HFF-Myc (cell line): ENCODE measurements around the gene RASD1.

Experiments
- DNase-seq: peaks from one replicate; pipeline ENCODE4 v3.0.0-alpha.2; 2011; ENCODE audit warnings: low read depth; ENCODE audit errors: extremely low read depth
- H3K4me3 ChIP-seq: replicated peaks from 2 replicates; pipeline ENCODE4 v1.5.1; 2011; ENCODE audit warnings: low read depth, mild to moderate bottlenecking, control low read depth, low read length
- TF ChIP-seq, protein P1 (sequence below): IDR thresholded peaks from 2 replicates; pipeline ENCODE4 v1.5.1; 2012; ENCODE audit warnings: mild to moderate bottlenecking, low read depth, low read length, control low read depth; ENCODE audit errors: missing control alignments

Gene RASD1

DNA sequence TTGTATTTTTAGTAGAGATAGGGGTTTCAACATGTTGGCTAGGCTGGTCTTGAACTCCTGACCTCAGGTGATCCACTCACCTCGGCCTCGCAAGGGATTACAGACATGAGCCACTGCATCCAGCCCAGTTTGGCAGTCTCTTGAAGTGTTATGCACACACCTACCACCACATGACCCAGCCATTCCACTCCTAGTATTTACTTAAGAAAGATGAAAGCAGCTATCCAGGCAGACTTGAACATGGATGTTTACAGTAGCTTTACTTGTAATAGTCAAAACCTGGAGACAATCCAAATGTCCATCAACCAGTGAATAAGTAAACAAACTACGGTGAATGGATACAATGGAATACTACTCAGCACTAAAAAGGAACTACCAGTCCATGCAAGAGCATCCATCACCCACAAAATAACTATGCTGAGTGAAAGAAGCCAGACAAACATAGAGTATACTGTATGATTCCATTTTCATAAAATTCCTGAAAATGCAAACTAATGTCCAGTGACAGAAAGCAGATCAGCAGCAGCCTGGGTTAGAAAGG, 37.8 kb upstream of the RASD1 start:
- H3K4me3 ChIP-seq, result no peak overlapping the region
- no peak for DNase-seq
- TF ChIP-seq, protein P1, sequence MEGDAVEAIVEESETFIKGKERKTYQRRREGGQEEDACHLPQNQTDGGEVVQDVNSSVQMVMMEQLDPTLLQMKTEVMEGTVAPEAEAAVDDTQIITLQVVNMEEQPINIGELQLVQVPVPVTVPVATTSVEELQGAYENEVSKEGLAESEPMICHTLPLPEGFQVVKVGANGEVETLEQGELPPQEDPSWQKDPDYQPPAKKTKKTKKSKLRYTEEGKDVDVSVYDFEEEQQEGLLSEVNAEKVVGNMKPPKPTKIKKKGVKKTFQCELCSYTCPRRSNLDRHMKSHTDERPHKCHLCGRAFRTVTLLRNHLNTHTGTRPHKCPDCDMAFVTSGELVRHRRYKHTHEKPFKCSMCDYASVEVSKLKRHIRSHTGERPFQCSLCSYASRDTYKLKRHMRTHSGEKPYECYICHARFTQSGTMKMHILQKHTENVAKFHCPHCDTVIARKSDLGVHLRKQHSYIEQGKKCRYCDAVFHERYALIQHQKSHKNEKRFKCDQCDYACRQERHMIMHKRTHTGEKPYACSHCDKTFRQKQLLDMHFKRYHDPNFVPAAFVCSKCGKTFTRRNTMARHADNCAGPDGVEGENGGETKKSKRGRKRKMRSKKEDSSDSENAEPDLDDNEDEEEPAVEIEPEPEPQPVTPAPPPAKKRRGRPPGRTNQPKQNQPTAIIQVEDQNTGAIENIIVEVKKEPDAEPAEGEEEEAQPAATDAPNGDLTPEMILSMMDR, result no peak

DNA sequence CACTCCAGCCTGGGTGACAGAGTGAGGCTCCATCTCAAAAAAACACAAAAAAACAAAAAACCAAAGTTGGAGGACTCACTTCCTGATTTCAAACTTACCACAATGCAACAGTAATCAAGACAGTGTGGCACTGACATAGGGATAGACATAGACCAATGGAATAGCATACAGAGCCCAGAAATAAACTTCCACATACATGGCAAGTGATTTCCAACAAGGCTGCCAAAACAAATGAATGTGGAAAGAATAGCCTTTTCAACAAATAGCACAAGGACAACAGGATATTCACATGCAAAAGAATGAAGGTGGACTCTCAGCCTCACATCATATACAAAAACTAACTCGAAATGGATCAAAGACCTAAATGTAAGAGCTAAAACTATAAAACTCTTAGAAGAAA, 36.8 kb upstream of the RASD1 start:
- no peak for DNase-seq

DNA sequence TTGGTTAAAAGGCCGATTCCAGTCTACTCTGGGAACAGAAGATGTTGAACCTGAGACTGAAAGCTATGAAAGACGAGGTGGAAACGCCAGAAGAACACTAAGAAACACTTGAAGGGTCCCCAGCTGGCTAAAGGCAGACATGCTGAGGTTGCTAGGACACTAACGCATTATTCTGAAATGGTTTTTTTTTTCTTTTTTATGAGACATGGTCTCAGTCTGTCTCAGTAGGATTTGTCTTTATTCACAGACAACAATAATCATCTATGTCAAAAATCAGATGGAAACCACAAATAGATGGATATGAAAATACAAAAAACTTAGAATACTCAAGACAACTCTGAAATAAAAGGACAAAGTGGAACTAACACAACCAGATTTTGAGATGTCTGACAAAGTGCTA, 35.0 kb upstream of the RASD1 start:
- H3K4me3 ChIP-seq, result no peak overlapping the region
- no peak for DNase-seq
- TF ChIP-seq, protein P1, result no peak

More for the DNA sequence above, 36.8 kb upstream of the RASD1 start:
- TF ChIP-seq, protein P1, result no peak
- no peak overlapping the region for H3K4me3 ChIP-seq

DNA sequence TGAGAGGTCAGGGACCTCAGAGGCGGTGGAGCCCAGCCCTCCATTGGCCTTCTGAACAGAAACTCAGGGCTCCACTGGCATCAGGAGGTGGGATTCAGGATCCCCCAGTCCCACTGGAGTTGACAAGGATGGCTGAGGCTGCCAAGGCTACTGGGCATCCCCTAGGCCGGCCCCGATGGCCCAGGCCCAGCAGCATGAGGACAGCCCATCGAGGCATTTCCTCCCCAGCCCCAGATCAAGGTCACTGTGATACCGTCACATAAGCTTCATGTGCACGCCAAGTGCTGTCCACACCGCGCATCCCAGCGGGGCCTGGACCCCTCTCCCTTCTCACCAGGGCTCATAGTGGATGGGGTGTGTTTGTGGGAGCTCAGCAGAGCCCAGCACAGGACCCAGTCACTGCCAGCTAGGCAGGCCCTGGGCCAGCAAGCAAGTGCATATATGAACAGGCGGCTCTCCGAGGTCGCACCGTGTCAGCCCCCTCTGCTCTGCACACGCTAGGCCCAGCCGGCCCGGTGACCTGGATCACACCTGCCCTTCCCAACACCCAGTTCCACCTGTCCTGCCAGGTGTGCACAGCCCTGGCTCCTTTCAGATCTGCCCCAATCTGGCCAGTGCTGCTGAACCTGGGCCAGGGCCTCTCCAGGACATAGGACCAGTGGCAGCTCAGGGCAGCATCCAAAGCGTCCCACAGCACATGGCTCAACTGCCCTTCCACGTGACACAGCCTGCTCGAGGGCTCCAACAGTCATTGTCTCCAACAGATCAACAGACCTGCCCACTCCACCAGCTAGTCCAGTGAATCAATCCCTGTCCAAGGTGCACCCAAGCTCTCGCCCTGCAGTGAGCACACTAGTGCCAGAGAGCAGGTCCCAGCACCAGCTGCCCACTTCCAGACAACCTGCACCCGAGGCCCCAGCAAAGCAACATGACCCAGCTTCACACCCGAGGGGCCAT, 32.8 kb upstream of the RASD1 start:
- no peak for DNase-seq
- TF ChIP-seq, protein P1, result no peak
- no peak overlapping the region for H3K4me3 ChIP-seq

DNA sequence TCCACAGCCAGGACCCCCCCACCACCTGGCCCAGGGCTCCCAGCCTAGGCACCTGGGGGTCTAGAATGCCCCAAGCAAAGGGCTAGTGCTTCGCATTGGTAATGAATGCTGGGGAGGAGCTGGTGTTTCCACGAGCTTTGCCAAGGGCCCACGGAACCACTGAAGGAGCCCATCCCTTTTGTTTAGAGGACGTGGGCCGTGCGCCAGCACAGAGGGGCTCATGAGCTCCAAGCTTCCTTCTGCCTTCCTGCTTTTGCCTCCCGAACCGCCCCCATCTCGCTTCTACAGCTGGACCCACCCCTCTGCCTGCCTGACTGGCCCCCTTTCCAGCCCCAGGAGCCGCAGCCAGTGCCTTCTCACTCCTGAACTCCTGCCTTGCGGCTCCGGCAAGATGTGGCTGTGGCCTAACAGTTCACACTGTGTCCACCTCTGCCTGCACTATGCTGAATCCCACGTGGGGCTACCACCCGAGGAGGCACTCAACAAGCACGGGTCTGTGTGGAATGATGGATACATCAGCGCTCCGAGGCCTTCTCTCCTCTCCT, 31.8 kb upstream of the RASD1 start:
- TF ChIP-seq, protein P1, result no peak
- no peak for DNase-seq
- no peak overlapping the region for H3K4me3 ChIP-seq

DNA sequence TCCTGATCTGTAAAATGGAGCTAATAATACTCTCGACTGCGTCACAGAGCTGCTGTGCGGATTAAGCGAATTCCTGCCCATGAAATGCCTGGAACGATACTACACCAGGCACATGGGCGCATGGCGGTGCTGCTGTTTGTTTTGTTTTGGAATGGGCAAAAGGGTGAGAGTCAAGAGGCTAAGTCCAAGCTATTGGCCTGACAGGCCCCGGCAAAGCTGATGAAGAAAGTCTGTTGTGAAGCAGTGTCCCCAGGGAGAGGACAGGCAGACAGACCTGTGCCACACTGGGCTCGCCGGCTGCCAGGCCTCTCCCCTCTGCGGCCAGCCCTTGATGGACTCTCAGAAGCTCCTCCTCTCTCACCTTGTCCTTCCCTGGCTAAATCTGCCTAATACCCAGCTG, 31.3 kb upstream of the RASD1 start:
- TF ChIP-seq, protein P1, result no peak
- DNase-seq, result no peak
- H3K4me3 ChIP-seq, result no peak overlapping the region
